GM19240 (cell line): ENCODE measurements around the gene ZNF771.

Source experiments
- DNase-seq: peaks from one replicate; pipeline ENCODE4 v3.0.0; 2011; ENCODE audit warnings: low spot score; ENCODE audit not compliant: insufficient read length

ZNF771 gene

DNA sequence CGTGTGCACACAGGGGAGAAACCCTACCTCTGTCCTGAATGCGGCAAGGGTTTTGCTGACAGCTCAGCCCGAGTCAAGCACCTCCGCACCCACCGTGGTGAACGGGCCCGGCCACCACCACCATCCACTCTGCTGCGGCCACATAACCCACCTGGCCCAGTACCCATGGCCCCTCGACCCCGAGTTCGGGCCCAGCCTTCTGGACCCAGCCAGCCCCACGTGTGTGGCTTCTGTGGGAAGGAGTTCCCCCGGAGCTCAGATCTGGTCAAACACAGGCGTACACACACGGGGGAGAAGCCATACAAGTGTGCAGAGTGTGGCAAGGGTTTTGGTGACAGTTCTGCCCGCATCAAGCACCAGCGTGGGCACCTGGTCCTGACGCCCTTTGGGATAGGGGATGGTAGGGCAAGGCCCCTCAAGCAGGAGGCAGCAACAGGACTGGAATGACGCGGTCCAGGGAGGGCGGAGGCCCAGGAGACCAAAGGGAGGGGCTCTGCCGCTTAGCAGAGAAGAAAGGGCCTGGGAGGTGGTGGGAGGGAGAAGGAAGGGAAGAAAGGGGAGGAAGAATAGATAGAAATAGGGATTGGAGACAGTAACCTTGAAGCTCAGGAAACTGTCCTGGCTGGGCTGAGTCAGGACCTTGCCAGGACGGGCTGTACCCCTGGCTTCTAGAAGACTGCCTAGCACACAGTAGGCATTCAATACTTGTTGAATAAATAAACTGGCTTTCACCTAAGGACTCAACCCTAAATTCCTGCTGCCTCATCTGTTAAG is 8.6 kb upstream of the ZNF771 start:
- no peak for DNase-seq

DNA sequence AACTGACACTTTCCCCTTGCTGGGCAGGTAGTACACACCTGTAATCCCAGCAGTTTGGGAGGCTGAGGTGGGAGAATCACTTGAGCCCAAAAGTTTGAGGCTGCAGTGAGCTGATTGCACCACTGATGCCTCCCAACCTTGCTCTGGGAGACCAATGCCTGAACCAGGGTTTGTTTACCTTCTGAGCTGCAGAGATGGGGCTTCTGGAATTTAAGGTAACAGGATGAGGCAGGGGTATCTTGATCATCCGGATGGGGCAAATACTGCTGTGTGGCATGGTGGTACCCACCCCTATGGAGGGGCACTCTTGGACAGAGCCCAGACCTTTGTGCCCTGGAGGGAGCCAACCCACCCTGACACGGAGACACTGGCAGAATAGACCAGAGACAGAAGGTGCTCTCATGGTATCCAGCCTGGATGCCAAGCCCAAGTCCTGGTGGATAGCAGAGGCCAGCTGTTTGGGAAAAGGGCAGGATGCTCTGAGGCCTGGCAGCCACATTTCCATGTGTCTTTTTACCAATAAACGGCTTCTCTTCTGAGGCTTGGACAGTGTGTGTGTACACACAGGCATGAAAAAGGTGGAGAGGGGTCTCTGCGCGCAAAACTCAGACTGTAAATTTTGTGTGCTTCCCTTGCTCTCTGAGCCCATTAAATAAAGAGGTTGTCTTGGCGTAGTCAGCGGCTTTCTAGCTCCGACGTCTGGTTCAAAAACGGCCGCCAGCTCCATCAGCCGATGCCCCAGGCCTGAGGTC is 7.8 kb upstream of the ZNF771 start:
- no peak for DNase-seq

DNA sequence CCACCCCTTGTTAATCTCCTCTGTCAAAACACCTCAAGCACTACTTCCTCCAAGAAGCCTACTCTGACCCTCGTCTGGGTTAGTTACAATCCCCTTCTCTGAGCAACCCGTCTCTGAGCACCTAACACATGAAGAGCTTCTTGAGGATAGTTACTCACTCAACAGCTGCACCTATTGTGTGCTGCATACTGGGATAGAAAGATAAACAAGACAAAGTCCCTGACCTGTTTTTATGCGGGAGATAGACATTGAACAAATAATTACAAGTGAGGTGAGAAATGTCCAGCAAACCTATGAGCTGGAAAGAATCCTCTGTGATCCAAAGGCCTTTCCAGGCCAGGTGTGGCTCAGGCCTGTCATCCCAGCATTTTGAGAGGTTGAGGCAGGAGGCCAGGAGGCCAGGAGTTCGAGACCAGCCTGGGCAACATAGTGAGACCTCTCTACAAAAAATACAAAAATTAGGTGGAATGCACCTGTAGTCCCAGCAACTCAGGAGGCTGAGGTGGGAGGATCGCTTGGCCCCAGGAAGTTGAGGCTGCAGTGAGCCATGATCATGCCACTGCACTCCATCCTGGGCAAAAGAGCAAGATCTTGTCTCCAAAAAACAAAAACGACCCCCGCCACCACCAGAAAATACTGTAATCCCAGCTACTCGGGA is 5.5 kb upstream of the ZNF771 start:
- DNase-seq = no peak

DNA sequence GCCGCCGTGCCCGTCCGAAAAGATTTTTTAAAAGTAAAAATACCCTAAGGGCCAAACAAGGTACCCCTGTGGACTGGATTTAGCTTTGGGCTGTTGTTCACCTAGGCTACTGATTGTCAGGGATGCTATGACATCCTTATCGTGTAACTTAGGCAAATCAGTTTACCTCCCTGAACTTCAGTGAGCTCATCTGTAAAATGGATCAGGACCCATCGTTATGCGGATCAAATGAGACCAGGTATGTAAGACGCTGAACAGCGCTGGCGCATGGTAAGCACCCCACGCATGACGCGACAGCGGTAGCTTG is 658 bp upstream of the ZNF771 start:
- no peak for DNase-seq

DNA sequence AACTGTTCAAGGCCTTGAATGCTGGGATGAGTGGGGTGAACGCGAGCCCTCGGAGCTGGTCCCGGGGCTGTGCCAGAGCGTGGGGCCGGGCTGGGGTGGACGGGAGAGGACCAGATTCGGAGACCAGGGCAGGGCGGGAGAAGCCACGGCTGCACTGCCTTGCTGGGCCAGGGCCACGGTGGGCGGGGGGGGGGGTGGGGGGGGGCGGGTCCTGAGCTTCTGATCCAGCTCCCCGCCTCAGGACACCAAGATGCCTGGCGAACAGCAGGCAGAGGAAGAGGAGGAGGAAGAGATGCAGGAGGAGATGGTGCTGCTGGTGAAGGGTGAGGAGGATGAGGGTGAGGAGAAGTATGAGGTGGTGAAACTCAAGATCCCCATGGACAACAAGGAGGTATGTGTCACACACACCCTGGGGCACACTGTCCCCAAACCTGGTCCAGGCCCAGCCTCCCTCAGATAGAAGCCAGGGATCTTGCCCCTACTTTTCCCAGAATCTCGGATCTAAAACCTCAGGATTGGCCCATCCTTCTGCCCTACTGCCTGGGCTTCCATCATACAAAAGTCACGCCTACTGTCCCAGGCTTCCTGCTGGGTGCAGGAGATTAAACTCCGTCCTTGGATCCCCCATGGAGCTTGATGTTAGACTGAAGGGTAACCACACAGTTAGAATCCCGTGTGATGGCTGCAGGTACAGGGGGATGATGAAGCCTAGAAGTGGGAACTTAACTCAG is 563 bp downstream of the ZNF771 start:
- no peak for DNase-seq

DNA sequence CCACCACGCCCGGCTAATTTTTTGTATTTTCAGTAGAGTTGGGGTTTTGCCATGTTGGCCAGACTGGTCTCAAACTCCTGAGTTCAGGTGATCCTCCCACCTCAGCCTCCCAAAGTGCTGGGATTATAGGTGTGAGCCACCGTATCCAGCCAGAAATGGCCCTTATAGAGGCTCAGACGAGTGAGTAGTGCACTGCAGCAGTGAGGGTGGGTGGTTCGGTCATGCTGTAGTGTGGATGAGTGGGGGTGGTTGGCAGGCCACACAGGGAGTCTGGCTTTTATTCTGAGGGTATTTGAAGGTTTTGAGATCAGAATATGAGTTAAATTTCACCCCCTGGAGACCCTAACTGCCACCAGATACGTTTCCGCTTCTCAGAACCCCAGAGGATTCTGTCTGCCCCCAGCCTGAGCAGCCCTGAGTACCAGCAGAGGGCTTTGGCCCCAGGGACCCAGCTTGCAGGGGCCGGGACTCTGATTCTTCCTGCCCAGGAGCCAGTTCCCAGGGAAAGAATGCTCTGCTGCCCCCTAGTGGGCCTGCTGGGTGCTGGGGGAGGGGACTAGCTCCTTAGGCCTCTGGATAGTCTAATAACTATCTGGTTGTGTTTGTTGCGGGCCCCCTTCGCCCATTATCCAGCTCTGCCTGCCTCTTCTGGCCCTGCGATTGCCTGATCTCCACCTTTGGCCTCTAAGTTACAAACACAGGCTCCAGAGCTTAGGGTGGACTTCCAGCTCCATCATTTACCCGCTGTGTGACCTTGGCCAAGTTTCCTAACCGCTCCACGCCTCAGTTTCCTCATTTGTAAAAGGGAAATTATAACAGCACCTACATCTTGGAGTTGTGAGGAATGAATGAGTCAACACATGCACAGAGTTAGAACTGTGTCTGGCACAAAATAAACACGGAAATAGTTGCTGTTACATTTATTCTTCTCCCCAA is 2.0 kb downstream of the ZNF771 start:
- DNase-seq = peak; percentile 79

DNA sequence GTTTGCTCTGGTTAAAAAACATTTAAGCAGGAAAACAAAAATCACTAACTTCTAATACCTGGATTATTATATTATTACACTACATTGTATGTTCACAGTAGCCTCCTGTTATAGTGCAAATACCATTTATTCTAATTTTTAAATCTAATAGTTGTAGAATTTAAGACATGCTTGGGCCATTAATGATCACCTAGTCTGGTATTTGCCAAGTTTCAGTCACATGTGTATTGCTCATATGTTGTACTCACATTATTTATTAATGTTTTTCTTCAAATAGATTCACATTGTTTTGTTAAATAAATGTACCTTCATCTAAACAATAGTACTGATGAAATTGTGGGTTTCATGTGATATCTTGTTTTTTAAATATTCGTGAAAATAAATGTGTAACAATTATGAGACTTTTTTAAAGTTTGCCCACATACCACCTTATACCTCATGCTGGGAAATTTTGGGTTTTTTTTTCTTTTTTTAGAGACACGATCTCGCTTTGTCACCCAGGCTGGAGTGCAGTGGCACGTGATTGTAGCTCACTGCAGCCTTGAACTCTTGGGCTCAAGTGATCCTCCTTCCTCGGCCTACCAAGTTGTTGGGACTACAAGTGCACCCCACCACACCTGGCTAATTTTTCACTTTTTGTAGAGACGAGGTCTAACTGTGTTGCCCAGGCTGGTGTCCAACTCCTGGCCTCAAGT is 5.9 kb downstream of the ZNF771 start:
- no peak for DNase-seq

DNA sequence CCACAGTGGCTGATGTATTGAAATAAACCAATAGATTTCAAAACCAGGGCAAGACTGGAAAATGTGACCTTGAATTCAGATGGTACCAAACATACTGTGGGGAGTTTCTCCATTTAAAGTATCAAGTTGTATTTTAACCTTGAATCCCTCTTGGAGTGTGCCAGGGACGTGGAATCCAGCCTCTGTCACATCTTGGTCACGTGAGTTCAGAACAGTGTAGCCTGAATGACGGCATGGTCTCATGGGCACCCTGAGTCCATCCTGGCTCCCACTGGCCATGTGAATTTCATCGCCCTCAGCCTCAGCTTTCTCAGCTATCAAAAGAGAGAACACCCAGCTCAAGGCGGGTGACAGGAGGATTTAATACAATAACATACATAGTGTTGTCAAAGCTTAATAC is 6.8 kb downstream of the ZNF771 start:
- DNase-seq = no peak

DNA sequence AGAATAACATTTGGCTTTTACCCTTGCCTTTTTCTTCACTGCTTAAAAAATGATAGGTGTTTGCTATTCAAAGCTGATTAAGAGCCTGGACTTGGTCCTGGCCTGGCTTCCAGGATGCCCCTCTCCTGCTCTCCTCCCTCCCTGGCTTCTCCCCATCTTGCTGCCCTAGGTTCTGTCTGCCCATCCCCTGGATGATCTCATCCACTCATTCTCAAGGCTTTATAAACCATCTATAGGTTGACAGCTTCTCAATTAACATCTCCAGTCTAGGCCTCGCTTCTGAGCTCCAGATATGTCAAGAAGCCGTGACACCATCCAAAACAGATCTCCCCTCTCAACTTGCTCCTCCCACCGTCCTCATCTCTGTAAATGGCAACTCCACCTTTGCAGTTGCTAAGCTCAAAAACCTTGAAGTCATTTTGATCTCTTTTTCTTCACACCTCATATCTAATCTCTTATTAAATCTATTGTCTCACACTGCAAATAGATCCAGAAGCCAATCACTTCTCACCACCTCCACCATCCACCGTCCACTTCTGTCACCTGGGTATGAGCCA is 8.7 kb downstream of the ZNF771 start:
- no peak for DNase-seq

DNA sequence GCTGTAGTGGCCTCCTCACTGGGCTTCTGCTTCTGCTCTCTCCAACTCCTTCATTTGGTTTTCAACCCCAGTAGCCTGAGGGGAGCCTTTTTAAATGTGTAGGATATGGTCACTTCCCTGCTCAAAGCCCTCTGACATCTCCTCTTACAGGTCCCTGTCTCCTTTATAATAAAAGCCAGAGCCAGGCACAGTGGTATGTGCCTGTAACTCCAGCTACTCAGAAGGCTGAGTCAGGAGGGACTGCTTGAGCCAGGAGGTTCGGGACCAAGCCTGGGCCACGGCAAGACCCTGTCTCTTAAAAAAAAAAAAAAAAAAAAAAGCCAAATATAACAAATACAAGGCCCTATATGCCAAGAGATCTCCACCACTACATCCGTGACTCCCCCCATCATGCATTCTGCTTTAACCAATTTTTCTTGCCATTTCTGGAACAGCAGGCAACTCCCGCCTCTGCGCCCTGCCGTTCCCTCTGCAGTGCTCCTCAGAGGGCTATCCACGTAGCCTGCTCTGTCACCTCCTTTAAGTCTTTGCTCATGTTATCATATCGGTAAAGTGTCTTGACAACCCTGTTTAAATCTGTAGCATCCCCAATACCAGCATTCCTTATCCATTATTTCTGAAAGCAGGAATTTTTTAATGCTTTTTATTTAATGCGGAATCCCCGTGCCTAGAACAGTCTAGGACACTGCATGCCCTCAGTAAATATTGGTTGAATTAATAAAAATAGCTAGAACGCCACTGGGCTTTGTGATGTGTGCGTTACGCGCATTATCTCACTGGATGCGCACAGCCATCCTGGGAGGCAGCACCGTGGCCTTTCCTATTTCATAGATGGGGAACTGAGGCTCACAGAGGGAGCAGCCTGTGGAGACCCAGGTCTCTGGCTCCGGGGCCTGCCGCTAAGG is 9.5 kb downstream of the ZNF771 start:
- no peak for DNase-seq

DNA sequence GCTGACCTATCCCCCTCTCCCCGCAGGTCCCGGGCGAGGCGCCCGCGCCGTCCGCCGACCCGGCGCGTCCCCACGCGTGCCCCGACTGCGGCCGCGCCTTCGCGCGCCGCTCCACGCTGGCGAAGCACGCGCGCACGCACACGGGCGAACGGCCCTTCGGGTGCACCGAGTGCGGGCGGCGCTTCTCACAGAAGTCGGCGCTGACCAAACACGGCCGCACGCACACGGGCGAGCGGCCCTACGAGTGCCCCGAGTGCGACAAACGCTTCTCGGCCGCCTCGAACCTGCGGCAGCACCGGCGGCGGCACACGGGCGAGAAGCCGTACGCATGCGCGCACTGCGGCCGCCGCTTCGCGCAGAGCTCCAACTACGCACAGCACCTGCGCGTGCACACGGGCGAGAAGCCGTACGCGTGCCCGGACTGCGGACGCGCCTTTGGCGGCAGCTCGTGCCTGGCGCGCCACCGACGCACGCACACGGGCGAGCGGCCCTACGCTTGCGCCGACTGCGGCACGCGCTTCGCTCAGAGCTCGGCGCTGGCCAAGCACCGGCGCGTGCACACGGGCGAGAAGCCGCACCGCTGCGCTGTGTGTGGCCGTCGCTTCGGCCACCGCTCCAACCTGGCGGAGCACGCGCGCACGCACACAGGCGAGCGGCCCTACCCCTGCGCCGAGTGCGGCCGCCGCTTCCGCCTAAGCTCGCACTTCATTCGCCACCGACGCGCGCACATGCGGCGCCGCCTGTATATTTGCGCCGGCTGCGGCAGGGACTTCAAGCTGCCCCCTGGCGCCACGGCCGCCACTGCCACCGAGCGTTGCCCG is 10.3 kb downstream of the ZNF771 start:
- peak; percentile 79 for DNase-seq

DNA sequence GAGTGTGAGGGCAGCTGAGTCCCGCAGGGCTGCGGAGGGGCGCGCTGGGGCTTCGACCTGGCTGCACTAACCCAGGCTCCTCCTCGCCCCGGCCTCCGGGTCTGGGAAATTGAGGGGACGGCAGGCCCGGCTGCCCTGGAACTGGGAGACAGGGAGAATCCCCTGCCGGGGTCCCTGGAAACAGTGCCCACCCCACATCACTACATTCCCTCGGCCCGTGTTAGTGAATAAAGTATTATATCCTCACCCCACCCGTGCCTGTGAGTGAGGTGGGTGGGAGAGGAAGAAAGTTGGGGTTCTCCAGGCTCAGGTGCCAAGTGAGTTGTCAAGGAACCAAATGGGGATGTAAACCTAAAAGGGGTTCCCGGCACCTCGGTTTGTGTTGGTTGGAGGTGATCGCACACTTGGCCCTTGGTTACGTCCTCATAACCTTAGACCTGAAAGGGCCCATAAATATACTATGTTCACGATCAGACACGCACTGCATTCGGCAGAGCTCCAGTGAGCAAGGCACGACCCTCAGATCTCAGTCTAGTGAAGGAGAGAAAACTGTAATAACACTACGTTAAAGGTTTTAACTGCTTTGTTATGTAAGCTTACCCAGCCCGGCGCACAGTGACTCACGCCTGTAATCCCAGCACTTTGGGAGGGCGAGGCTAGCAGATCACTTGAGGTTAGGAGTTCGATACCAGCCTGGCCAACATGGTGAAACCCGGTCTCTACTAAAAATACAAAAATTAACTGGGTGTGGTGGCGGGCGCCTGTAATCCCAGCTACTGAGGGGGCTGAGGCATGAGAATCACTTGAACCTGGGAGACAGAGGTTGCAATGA is 11.2 kb downstream of the ZNF771 start:
- DNase-seq = no peak

DNA sequence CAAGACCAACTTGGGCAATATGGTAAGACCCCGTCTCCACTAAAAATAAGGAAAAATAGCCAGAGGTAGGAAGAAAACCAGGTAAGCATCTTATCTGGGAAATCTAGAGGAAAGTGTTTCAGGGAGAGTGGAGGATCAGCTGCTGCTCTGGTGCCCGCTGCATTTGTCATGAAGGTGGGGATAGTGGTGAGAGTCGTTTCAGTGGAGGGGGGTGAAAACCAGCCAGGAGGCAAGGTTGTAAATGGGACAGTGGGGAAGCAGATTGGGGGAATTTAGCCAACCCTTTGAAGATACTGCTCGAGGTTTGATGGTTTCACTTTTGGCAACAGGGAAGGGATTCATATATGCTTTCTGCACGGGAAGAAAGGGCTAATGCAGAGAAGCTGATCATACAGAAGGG is 13.6 kb downstream of the ZNF771 start:
- DNase-seq = no peak

DNA sequence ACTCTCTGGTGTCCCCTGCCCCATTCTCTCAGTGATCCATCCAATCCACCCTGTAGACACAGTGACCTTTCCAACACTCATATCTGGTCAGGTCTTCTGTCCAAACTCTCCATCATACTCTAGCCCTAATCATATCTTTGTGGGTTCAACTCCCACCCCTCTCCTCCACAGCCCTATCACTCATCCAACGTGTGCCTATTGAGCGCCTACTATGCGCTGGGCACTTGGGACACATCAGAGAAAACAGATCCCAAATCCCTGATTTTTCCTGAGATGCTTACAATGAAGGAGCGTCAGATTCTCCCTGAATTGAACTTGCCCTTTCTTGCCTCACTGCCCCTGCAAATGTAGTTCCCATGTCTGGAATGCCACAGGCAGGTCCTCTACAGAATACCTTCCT is 20.6 kb downstream of the ZNF771 start:
- DNase-seq = no peak

DNA sequence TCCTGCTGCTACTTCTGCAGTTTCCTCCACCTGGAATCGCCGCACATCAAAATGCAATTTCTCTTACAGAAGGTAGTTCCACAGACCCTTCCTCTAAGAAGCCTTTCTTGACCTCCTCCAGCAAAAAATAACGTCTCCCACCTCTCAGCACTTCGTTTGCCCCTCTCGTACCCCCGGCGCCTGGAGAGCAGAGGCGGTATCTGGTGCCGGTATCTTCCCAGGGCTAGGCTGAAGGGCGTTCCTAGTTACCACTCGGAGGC is 21.9 kb downstream of the ZNF771 start:
- no peak for DNase-seq

DNA sequence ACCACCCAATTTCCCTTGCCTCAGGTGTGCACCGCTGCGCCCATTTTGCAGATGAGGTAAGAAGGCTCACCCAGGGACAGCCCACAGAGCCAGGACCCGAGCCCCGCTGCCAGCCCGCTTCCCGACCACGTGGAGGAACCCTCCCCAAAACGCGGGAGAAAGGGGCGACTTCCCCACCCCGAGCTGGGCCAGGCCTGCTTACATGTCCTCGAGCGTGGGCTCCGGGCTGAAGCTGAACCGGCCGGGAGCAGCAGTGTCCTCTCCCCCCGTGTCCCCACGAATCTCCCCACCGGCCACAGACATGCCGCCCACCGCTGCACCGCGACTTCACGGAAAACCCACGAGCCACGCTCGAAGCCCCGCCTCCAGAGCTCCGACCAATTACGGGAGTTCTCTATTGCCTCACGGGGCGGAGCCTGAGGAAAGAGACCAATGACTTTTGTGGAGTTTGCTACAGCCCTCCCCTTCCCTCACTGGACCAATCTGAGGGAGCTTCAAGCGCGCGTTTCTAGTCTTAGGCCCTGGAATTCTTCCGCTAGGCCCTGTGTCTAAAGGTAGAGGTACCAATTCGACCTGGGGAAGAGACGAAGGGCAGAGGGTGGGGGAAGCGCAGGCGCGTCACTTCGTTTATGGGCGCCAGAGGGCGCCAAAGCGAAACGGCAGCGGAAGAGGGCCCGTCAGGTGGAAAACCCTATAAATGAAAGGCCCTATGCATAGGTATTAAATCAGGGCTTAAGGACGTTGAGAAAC is 22.4 kb downstream of the ZNF771 start, which contains the start of gene DCTPP1:
DCTPP1 (minus strand) TSS at position 353 of the 750 bp plus-strand sequence; CDS start at position 303, 50 bp downstream.
- DNase-seq = peak; percentile 92
